Type B pancreatic cell (in vitro differentiated cells): Measurements from ENCODE around the gene ATP1B4. TPM values are rescaled to one million over a fixed set of nuclear protein-coding genes. Genes with fewer than 3 reads are reported as not detected.

Source experiments
- DNase-seq: peaks from one replicate; pipeline ENCODE4 v3.0.0; 2021; ENCODE audit warnings: mixed read lengths; ENCODE audit not compliant: unreplicated experiment; ENCODE audit errors: extremely low spot score
- H3K27ac Mint-ChIP-seq: 2 replicates; pipeline ENCODE4 v1.8.0; 2021; ENCODE audit warnings: mild to moderate bottlenecking, mixed read lengths
- H3K27me3 Mint-ChIP-seq: 2 replicates; pipeline ENCODE4 v1.8.0; 2021; ENCODE audit warnings: mixed read lengths
- H3K36me3 Mint-ChIP-seq: 2 replicates; pipeline ENCODE4 v1.8.0; 2021; ENCODE audit warnings: mixed read lengths
- H3K4me1 Mint-ChIP-seq: one replicate; pipeline ENCODE4 v1.8.0; 2021; ENCODE audit warnings: mixed read lengths; ENCODE audit not compliant: unreplicated experiment
- H3K4me3 Mint-ChIP-seq: 2 replicates; pipeline ENCODE4 v1.8.0; 2021; ENCODE audit warnings: mild to moderate bottlenecking, mixed read lengths
- H3K9me3 Mint-ChIP-seq: 2 replicates; pipeline ENCODE4 v1.8.0; 2021; ENCODE audit warnings: mixed read lengths
- total RNA-seq: library from RNA; stranded (reverse); gene quantifications from 2 replicates; pipeline ENCODE4 v1.2.1, GENCODE V29; 2021; ENCODE audit warnings: low replicate concordance
- TF ChIP-seq, protein P1 (sequence below): fragments of 200-600 bp; sonication (generic); conservative IDR thresholded peaks from 2 replicates; pipeline ENCODE4 v1.5.0; 2021; ENCODE audit warnings: antibody characterized with exemption, mild to moderate bottlenecking

The ATP1B4 gene
- total RNA-seq, 1 donor from 2014 or later = not detected

DNA sequence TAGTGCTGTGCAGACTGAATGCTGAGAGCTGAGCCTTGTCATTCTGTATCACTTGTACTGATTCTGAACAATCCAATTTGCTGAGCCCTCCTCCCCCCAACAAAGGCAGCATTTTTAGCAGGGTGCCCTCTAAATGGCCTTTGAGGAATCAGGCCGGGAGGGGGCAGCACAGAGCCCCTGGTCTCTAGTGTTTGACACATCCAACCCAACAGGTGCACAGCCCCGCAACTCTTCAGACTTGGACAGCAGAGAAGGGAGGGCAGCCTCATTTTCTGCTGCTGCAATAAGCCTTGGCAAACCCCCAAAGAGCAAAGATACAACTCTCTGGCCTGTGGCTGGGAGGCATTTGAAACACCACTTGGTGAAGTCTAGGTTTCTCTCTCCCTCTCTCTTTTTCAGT is 3.4 kb downstream of the ATP1B4 start:
- no peak overlapping the region for H3K27ac Mint-ChIP-seq
- no peaks in the 10 kb centered on the region for H3K36me3 Mint-ChIP-seq
- TF ChIP-seq, protein P1, sequence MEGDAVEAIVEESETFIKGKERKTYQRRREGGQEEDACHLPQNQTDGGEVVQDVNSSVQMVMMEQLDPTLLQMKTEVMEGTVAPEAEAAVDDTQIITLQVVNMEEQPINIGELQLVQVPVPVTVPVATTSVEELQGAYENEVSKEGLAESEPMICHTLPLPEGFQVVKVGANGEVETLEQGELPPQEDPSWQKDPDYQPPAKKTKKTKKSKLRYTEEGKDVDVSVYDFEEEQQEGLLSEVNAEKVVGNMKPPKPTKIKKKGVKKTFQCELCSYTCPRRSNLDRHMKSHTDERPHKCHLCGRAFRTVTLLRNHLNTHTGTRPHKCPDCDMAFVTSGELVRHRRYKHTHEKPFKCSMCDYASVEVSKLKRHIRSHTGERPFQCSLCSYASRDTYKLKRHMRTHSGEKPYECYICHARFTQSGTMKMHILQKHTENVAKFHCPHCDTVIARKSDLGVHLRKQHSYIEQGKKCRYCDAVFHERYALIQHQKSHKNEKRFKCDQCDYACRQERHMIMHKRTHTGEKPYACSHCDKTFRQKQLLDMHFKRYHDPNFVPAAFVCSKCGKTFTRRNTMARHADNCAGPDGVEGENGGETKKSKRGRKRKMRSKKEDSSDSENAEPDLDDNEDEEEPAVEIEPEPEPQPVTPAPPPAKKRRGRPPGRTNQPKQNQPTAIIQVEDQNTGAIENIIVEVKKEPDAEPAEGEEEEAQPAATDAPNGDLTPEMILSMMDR = peak; percentile 56
- no peak for DNase-seq
- H3K9me3 Mint-ChIP-seq = peaks cover 3% of the 10 kb centered on the region
- H3K4me3 Mint-ChIP-seq = no peak overlapping the region
- H3K4me1 Mint-ChIP-seq = no peaks in the 10 kb centered on the region
- H3K27me3 Mint-ChIP-seq = peaks cover 9% of the 10 kb centered on the region

DNA sequence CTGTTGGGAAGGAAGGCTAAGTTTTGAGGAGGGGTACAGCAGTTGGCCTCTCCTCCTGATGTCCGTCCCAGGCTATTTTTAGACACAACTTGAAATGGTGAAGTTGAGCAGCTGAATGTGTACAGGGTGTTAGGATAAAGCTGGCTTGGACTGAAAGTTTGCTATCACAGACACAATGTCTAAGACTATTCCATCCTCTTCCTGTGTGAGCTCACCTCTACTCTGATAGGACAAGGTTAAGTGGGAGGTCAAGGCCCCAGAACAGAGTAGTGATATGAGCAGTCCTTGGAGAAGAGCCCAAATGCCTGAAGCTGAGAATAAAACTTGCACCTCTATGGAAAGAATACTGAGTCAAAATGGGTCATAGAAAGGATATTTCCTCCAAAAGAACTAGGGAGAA is 4.1 kb downstream of the ATP1B4 start:
- H3K4me3 Mint-ChIP-seq = no peak overlapping the region
- H3K27ac Mint-ChIP-seq = no peak overlapping the region
- no peak for DNase-seq
- no peaks in the 10 kb centered on the region for H3K36me3 Mint-ChIP-seq
- H3K9me3 Mint-ChIP-seq = peaks cover 3% of the 10 kb centered on the region
- no peaks in the 10 kb centered on the region for H3K4me1 Mint-ChIP-seq
- TF ChIP-seq, protein P1 = no peak
- H3K27me3 Mint-ChIP-seq = peaks cover 9% of the 10 kb centered on the region

DNA sequence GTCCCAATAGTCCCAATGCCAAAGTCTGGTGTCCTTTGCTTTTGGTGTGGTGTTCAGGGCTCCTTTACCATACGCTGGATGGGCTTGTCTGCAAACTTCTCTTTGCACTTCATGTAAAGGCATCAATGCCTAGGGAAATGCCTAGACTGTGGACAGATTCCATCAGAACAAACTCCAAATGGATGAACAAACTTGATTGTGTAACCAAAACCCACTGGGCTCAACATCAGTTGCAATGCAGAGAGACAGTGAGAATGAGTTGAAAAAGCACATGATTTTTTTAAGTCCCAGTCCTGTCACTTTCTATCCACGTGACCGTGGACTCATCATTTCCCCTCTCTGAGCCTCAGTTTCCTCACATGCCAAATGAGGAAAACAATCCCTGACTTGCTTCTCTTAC is 4.9 kb downstream of the ATP1B4 start:
- no peaks in the 10 kb centered on the region for H3K4me1 Mint-ChIP-seq
- H3K27me3 Mint-ChIP-seq = peaks cover 9% of the 10 kb centered on the region
- H3K9me3 Mint-ChIP-seq = peaks cover 3% of the 10 kb centered on the region
- no peaks in the 10 kb centered on the region for H3K36me3 Mint-ChIP-seq
- no peak overlapping the region for H3K27ac Mint-ChIP-seq
- TF ChIP-seq, protein P1 = no peak
- DNase-seq = no peak
- no peak overlapping the region for H3K4me3 Mint-ChIP-seq

DNA sequence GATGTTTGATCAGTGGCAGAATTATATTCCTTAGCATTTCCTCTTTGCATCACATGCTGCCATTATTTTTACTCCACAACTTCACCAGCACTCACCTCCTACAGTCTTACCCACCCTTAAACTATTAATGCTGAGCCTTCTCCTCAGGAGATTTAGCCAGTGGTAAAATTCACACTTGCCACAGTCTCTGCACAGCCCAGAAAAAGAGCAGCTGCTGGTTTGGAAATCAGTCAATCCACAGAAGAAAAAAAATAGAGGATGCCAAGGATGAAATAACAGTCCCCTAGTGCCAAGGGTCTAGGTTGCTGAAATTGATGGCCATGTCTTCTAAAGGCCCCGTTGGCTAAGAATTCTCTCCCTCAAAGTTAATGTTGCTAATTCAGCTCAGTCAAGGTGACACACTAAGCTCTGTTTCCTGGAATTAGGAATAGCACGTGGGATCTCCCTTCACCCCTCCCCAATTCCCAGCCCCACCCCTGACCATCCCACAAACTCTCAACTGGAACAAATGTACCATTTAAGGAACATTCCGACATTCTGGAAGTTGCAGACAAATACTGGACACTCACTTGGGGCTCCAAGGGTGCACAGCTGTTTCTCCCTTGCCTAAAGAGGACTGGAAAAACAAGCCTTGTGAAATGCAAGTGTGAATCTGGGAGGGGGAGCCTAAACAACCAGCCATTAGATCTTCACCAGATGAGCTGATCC is 5.7 kb downstream of the ATP1B4 start:
- Mint-ChIP-seq H3K36me3 (no peaks in the 10 kb centered on the region), H3K27me3 (peaks cover 9% of the 10 kb centered on the region), H3K27ac (no peak overlapping the region), H3K9me3 (peaks cover 3% of the 10 kb centered on the region), H3K4me1 (no peaks in the 10 kb centered on the region), H3K4me3 (no peak overlapping the region)
- no peak for DNase-seq
- TF ChIP-seq, protein P1 = no peak

DNA sequence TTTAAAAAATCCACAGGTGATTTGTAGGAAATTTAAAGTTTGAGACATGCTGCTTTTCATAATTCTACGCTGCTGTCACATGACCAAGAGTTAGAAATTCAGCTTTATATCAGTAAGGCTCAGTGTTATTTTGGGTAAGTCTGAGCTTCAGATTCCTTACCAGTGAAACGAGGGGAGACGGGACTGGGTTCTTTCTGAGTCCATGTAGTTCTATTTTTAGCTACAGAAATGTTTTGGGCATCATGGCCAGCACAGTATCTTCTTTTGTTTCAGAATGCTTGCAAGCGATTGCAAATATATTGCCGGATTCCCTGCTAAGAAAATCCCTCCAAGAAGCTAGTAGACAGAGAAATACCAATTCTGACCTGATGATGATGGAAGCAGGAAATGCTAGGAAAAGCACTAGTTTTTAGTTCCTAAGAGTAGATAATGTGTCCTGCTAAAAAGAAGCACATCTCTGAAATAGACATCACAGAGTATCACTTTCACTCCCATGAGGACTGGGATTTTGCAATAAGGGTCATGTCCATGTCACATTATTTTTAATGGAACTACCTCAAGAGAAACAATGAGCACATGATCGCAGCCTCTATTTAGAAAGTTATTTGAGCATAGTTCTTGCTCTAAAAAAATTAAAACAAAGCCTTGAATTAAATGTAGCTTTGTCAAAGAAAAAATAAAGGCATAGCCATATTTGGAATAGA is 10.9 kb downstream of the ATP1B4 start:
- H3K9me3 Mint-ChIP-seq = no peaks in the 10 kb centered on the region
- TF ChIP-seq, protein P1 = no peak

More for the DNA sequence above, 10.9 kb downstream of the ATP1B4 start:
- Mint-ChIP-seq H3K27me3 (no peaks in the 10 kb centered on the region), H3K4me1 (no peaks in the 10 kb centered on the region), H3K4me3 (no peak overlapping the region), H3K36me3 (no peaks in the 10 kb centered on the region), H3K27ac (no peak overlapping the region)
- no peak for DNase-seq
